Lower leg skin (tissue), 4 donors: ENCODE data around the gene FOXP1. TPM values are rescaled to one million over a fixed set of nuclear protein-coding genes. Genes with fewer than 3 reads are reported as not detected.

Source experiments
- DNase-seq, 2 donors: peaks; one replicate each; pipeline ENCODE4 v3.0.0-alpha.2; 2019; ENCODE audit warnings: low spot score in 2 of 2
- H3K4me3 ChIP-seq: fragments of 200-600 bp; sonication (generic); 2 replicates; pipeline ENCODE4 v1.5.1; 2017; ENCODE audit warnings: mild to moderate bottlenecking, low read depth; ENCODE audit not compliant: poor library complexity, severe bottlenecking
- CTCF ChIP-seq, 3 donors: fragments of 450-650 bp; IDR thresholded peaks; one replicate each; pipeline ENCODE4 v1.5.1; 2016; ENCODE audit warnings: antibody characterized with exemption in 3 of 3, mild to moderate bottlenecking in 3 of 3, moderate library complexity in 2 of 3
- POLR2A ChIP-seq, 2 donors: fragments of 450-650 bp; IDR thresholded peaks; one replicate each; pipeline ENCODE4 v1.6.1; 2016 to 2017; ENCODE audit warnings: antibody characterized with exemption in 2 of 2, mild to moderate bottlenecking in 1 of 2, moderate library complexity in 1 of 2
- WGBS, 2 donors: methylation state at CpG; one replicate each; pipeline ENCODE4 v1.1.5; 2018; 5-methylcytosine and 5-hydroxymethylcytosine counted together
- intact Hi-C: fragments of 100-400 bp; cut with DNase I; formaldehyde crosslinking; loops from one replicate; pipeline ENCODE4 v1.15.0; 2023; ENCODE audit warnings: low total_unique reads
- total RNA-seq, 4 donors: library from RNA; depleted of rRNA; stranded (reverse); fragments of >200 nt; gene quantifications; one replicate each; pipeline ENCODE4 v1.1.0, GENCODE V29; 2016

FOXP1 gene
- total RNA-seq, 4 donors from 2014 or later = 46.6 to 66.6 (median 55.2) TPM

- H3K4me3 ChIP-seq = peak overlapping the region; percentile 56
- DNase-seq = no peak
- TF ChIP-seq POLR2A (IDR thresholded peaks at IDR 0.05) = no peak
- TF ChIP-seq CTCF (IDR thresholded peaks at IDR 0.05) = no peak
- intact Hi-C loops = loop anchor here (10.0 kb wide), 1 partner anchor 522 kb away; the partner anchor contains the start of gene FOXP1
- 11 to 23% methylated on average over 6 of the region's 6 CpGs for WGBS, 2 donors
Measured at GRCh38 chr3:71062952-71063772, 520.4 kb downstream of the FOXP1 start.

GRCh38 chr3:71062037-71062932 is 521.2 kb downstream of the FOXP1 start:
- DNase-seq = no peak
- no peak overlapping the region for H3K4me3 ChIP-seq
- no peak for TF ChIP-seq CTCF (IDR thresholded peaks at IDR 0.05)
- no peak for TF ChIP-seq POLR2A (IDR thresholded peaks at IDR 0.05)
- intact Hi-C loops = loop anchor here (10.0 kb wide), 1 partner anchor 523 kb away; the partner anchor contains the start of gene FOXP1
- 32 to 43% methylated on average over 14 of the region's 14 CpGs for WGBS, 2 donors

DNA sequence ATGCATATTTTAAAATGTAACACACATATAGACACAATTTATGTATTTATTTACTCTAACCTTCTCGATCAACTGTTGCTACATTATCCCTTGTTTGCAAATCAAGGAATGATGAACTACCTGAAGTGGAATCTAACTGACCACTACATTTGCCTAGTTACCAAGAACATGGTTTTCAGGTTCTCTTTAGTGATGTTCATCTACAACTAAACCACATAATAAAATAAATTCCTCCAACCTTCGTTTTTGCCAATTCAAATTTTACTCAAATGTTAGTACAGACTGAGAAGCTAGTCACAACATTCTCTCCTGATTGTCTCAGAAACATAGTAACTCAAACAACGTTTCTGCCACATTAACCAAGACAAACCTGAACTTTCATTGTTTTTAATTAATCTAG is 521.9 kb downstream of the FOXP1 start:
- TF ChIP-seq CTCF (IDR thresholded peaks at IDR 0.05) = no peak
- TF ChIP-seq POLR2A (IDR thresholded peaks at IDR 0.05) = no peak
- H3K4me3 ChIP-seq = no peak overlapping the region
- WGBS, 2 donors = 48 to 55% methylated on average over 3 of the region's 3 CpGs
- intact Hi-C loops = loop anchor here (10.0 kb wide), 1 partner anchor 523 kb away; the partner anchor contains the start of gene FOXP1
- DNase-seq = no peak

DNA sequence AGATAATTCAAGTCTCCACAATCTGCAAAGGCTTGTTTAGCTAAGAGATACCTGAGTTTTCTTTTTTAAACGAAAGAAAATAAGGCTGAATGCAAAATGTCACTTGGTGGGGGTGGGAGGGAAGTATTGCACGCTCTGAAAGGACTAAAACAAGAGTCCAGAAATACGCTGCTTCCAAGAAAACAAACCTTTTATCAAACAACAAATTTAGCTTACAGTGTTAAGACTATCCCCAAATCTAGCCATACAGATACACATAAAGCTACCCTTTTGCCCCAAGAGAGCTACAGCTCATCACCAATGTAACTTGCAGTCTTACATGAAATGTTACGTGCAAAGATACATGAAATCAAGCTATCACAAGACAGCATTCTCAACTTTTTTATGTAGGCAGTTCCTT is 522.5 kb downstream of the FOXP1 start:
- WGBS, 2 donors = 78 to 83% methylated on average over 4 of the region's 4 CpGs
- no peak overlapping the region for H3K4me3 ChIP-seq
- no peak for TF ChIP-seq CTCF (IDR thresholded peaks at IDR 0.05)
- no peak for TF ChIP-seq POLR2A (IDR thresholded peaks at IDR 0.05)

GRCh38 chr3:71060536-71060935 is 523.0 kb downstream of the FOXP1 start:
- WGBS, 2 donors = 72 to 73% methylated on average over 2 of the region's 2 CpGs
- no peak for DNase-seq
- intact Hi-C loops = loop anchor here (10.0 kb wide), 1 partner anchor 524 kb away; the partner anchor contains the start of gene FOXP1

More for the DNA sequence above, 522.5 kb downstream of the FOXP1 start:
- no peak for DNase-seq
- intact Hi-C loops = loop anchor here (10.0 kb wide), 1 partner anchor 524 kb away; the partner anchor contains the start of gene FOXP1

More at GRCh38 chr3:71060536-71060935, 523.0 kb downstream of the FOXP1 start:
- TF ChIP-seq POLR2A (IDR thresholded peaks at IDR 0.05) (no peak), CTCF (IDR thresholded peaks at IDR 0.05) (no peak)
- H3K4me3 ChIP-seq = no peak overlapping the region
